ENCODE data around the gene CLOCK.

The CLOCK gene

GRCh38 chr4:55475394-55476243, 71.1 kb downstream of the CLOCK start:
- DNase-seq: no peak

- DNase-seq: no peak
These were observed 76.7 kb downstream of the CLOCK start for GRCh38 chr4:55469979-55470378.

GRCh38 chr4:55468724-55469123, 78.0 kb downstream of the CLOCK start:
- no peak for DNase-seq

GRCh38 chr4:55466001-55466400, 80.7 kb downstream of the CLOCK start:
- DNase-seq: no peak

GRCh38 chr4:55458611-55459010, 88.1 kb downstream of the CLOCK start:
- DNase-seq: no peak

- DNase-seq: no peak
These were observed 88.5 kb downstream of the CLOCK start for GRCh38 chr4:55458164-55458563.

GRCh38 chr4:55450566-55450965, 96.1 kb downstream of the CLOCK start:
- no peak for DNase-seq

- no peak for DNase-seq
These were observed 98.9 kb downstream of the CLOCK start for GRCh38 chr4:55447831-55448230.

GRCh38 chr4:55447108-55447708, 99.5 kb downstream of the CLOCK start:
- no peak for DNase-seq

- no peak for DNase-seq
These were observed 100.2 kb downstream of the CLOCK start for GRCh38 chr4:55446578-55446922.

- DNase-seq: no peak
These were observed 100.7 kb downstream of the CLOCK start for GRCh38 chr4:55445921-55446577.

- no peak for DNase-seq
These were observed 101.9 kb downstream of the CLOCK start for GRCh38 chr4:55444827-55445226.

- DNase-seq: no peak
These were observed 104.2 kb downstream of the CLOCK start for GRCh38 chr4:55442541-55442940.

GRCh38 chr4:55440786-55441185, 105.9 kb downstream of the CLOCK start:
- DNase-seq: no peak

- no peak for DNase-seq
These were observed 107.7 kb downstream of the CLOCK start for GRCh38 chr4:55439023-55439422.

- no peak for DNase-seq
These were observed 108.4 kb downstream of the CLOCK start for GRCh38 chr4:55438314-55438713.

GRCh38 chr4:55437823-55438222, 108.9 kb downstream of the CLOCK start:
- no peak for DNase-seq

- no peak for DNase-seq
These were observed 109.3 kb downstream of the CLOCK start for GRCh38 chr4:55437356-55437796.

- no peak for DNase-seq
These were observed 111.4 kb downstream of the CLOCK start for GRCh38 chr4:55435141-55435841.

GRCh38 chr4:55431710-55432336, 114.9 kb downstream of the CLOCK start:
- DNase-seq: no peak

GRCh38 chr4:55424791-55425190, 121.9 kb downstream of the CLOCK start:
- DNase-seq: no peak

- no peak for DNase-seq
These were observed 130.5 kb downstream of the CLOCK start for GRCh38 chr4:55416176-55416575.

GRCh38 chr4:55411621-55412020, 135.1 kb downstream of the CLOCK start:
- no peak for DNase-seq

All from activated CD4-positive, CD25-positive, alpha-beta regulatory T cell treated with anti-CD3 and anti-CD28 coated beads, Interleukin-2, amount 50 U/mL, for 72 hours (primary cell).